Lung (tissue), 12 donors: ENCODE measurements around the gene FTH1. TPM values are rescaled to one million over a fixed set of nuclear protein-coding genes. Genes with fewer than 3 reads are reported as not detected.

Experiments used
- ATAC-seq: fragments of 200-7000 bp; cut with Tn5 transposase; one replicate; pipeline ENCODE4 v1.9.1; 2020; ENCODE audit warnings: moderate number of reproducible peaks; ENCODE audit not compliant: insufficient read depth, low FRiP score
- DNase-seq, 3 donors: peaks; one replicate each; pipeline ENCODE4 v3.0.0-alpha.2; 2013 to 2017
- H3K27ac ChIP-seq, 2 donors: one replicate each; pipeline ENCODE4 v1.5.1; 2013; ENCODE audit warnings: mild to moderate bottlenecking in 2 of 2, moderate library complexity in 2 of 2, control low read depth in 1 of 2, inconsistent platforms in 1 of 2, low read depth in 1 of 2, low read length in 1 of 2
- H3K27me3 ChIP-seq, 3 donors: one replicate each; pipeline ENCODE4 v1.5.1; 2013; ENCODE audit warnings: low read length in 2 of 3; ENCODE audit not compliant: control insufficient read depth in 3 of 3, insufficient read depth in 3 of 3
- H3K36me3 ChIP-seq, 4 donors: one replicate each; pipeline ENCODE4 v1.5.1; 2013; ENCODE audit warnings: low read length in 4 of 4, mild to moderate bottlenecking in 1 of 4, moderate library complexity in 1 of 4; ENCODE audit not compliant: control insufficient read depth in 4 of 4, insufficient read depth in 4 of 4
- H3K4me1 ChIP-seq, 5 donors: one replicate each; pipeline ENCODE4 v1.5.1; 2013; ENCODE audit warnings: low read length in 5 of 5, mild to moderate bottlenecking in 2 of 5, moderate library complexity in 1 of 5; ENCODE audit not compliant: control insufficient read depth in 5 of 5, insufficient read depth in 5 of 5
- H3K4me3 ChIP-seq: one replicate; pipeline ENCODE4 v1.5.1; 2013; ENCODE audit warnings: mild to moderate bottlenecking, control low read depth, moderate library complexity
- H3K9ac ChIP-seq, 2 donors: one replicate each; pipeline ENCODE4 v1.5.1; 2013; ENCODE audit warnings: low read length in 2 of 2, control low read depth in 1 of 2; ENCODE audit not compliant: insufficient read depth in 1 of 2
- H3K9me3 ChIP-seq, 4 donors: one replicate each; pipeline ENCODE4 v1.5.1; 2013; ENCODE audit warnings: low read length in 3 of 4, mild to moderate bottlenecking in 1 of 4, moderate library complexity in 1 of 4; ENCODE audit not compliant: control insufficient read depth in 4 of 4, insufficient read depth in 3 of 4
- whole genome bisulfite sequencing, 2 donors: extraction: QIAGEN DNeasy Blood & Tissue Kit; methylation state at CpG; one replicate each; pipeline ENCODE4 v1.1.7; 2013; 5-methylcytosine and 5-hydroxymethylcytosine counted together
- polyA plus RNA-seq, 2 donors: library from polyadenylated mRNA; stranded (reverse); fragments of 200-250 nt; gene quantifications; one replicate each; pipeline ENCODE4 v1.2.1, GENCODE V29; 2013
- total RNA-seq, 2 donors: library from RNA; depleted of rRNA in 1 of 2; stranded (reverse); fragments of >200 nt in 1 of 2; gene quantifications; one replicate each; pipeline ENCODE4 v1.2.1, GENCODE V29; 2014 to 2021
- TF ChIP-seq, protein P1 (sequence below): IDR thresholded peaks from 2 replicates; pipeline ENCODE4 v1.5.1; 2012; ENCODE audit warnings: mild to moderate bottlenecking; ENCODE audit errors: control extremely low read depth, extremely low read depth
- donor health status: control.
- donor health status: control.
- donor health status: Bipolar disorder and iron deficiency.
- donor health status: healthy.
- donor health status: DM: yes; HTN: yes; CAD: no.

FTH1 gene
- total and polyA plus RNA-seq, 4 donors = 1,737 to 24,273 (median 5,185) TPM

- H3K4me3 ChIP-seq = no peak overlapping the region
- no peak overlapping the region for H3K9ac ChIP-seq
- no peak overlapping the region for H3K27ac ChIP-seq
- no peak for ATAC-seq
- peaks cover 0 to 3% (median 0%) of the 10 kb centered on the region in 3 donors for H3K27me3 ChIP-seq
- no peak for DNase-seq
- no peaks in the 10 kb centered on the region for H3K9me3 ChIP-seq
- H3K4me1 ChIP-seq = peaks cover 0 to 27% (median 10%) of the 10 kb centered on the region in 5 donors
- WGBS, 2 donors = 91 to 94% methylated on average over 11 of the region's 11 CpGs
- TF ChIP-seq, protein P1, sequence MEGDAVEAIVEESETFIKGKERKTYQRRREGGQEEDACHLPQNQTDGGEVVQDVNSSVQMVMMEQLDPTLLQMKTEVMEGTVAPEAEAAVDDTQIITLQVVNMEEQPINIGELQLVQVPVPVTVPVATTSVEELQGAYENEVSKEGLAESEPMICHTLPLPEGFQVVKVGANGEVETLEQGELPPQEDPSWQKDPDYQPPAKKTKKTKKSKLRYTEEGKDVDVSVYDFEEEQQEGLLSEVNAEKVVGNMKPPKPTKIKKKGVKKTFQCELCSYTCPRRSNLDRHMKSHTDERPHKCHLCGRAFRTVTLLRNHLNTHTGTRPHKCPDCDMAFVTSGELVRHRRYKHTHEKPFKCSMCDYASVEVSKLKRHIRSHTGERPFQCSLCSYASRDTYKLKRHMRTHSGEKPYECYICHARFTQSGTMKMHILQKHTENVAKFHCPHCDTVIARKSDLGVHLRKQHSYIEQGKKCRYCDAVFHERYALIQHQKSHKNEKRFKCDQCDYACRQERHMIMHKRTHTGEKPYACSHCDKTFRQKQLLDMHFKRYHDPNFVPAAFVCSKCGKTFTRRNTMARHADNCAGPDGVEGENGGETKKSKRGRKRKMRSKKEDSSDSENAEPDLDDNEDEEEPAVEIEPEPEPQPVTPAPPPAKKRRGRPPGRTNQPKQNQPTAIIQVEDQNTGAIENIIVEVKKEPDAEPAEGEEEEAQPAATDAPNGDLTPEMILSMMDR = no peak
- peaks cover 0 to 4% (median under 1%) of the 10 kb centered on the region in 4 donors for H3K36me3 ChIP-seq
Observed at GRCh38 chr11:61951484-61952135, 15.8 kb downstream of the FTH1 start.

GRCh38 chr11:61950035-61950547 lies 17.3 kb downstream of the FTH1 start, which contains the start of gene BEST1:
TSS of gene BEST1 (plus strand) at chr11:61950351. CDS start at chr11:61951807, 1,456 bp downstream.
- Histone ChIP-seq H3K27me3 (peaks cover 0 to 4% (median 0%) of the 10 kb centered on the region in 3 donors), H3K4me3 (no peak within 1 kb of the TSS), H3K4me1 (peaks cover 0 to 27% (median 5%) of the 10 kb centered on the region in 5 donors), H3K36me3 (no peaks in the 10 kb centered on the region), H3K27ac (no peak within 1 kb of the TSS), H3K9ac (peak within 1 kb of the TSS in 1 of 2 donors; percentile 44), H3K9me3 (no peaks in the 10 kb centered on the region)
- no peak for ATAC-seq
- no peak for DNase-seq
- 89 to 90% methylated on average over 8 of the region's 8 CpGs for WGBS, 2 donors
- TF ChIP-seq, protein P1 = no peak

DNA sequence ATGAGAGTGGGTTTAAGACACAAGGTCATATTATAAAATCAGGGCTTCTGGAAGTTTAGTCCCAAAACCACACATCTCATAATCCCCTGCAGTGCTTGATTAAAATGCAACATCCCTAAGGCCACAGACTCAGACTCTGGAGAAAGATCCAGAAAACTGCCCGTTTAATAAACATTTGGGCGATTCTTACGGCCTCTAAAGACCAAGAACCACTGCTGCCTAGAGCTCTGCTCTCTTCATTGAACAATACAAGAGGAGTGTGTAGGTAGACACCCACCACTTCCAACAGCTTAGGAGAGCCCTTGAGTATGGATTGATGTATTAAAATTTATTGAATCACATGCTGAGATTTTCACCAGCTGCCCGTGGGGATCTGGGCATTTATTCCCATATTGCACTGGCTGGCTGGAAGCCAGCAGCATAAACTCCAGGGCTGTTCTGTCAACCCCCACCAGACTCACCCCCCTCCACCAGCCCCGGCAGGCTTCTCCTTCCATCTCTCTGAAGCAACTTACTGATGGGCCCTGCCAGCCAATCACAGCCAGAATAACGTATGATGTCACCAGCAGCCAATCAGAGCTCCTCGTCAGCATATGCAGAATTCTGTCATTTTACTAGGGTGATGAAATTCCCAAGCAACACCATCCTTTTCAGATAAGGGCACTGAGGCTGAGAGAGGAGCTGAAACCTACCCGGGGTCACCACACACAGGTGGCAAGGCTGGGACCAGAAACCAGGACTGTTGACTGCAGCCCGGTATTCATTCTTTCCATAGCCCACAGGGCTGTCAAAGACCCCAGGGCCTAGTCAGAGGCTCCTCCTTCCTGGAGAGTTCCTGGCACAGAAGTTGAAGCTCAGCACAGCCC lies 18.0 kb downstream of the FTH1 start:
- Histone ChIP-seq H3K27me3 (peaks cover 0 to 5% (median 0%) of the 10 kb centered on the region in 3 donors), H3K4me1 (peaks cover 0 to 23% (median 5%) of the 10 kb centered on the region in 5 donors), H3K9me3 (no peaks in the 10 kb centered on the region), H3K9ac (peak overlapping the region in 1 of 2 donors; percentile 44), H3K4me3 (no peak overlapping the region), H3K27ac (no peak overlapping the region), H3K36me3 (no peaks in the 10 kb centered on the region)
- TF ChIP-seq, protein P1 = no peak
- ATAC-seq (peak; percentile 38), DNase-seq (peak; percentile 89 to 94 (median 92))
- WGBS, 2 donors = 49 to 64% methylated on average over 9 of the region's 9 CpGs
